Activated B cell treated with CpG ODN at 0.5 μM for 24 hours (primary cell): Measurements from ENCODE around the gene SYF2. TPM values are rescaled to one million over a fixed set of nuclear protein-coding genes. Genes with fewer than 3 reads are reported as not detected.

Source experiments
- ATAC-seq: fragments of 200-7000 bp; cut with Tn5 transposase; one replicate; pipeline ENCODE4 v1.10.0; 2021; ENCODE audit warnings: low read depth, mild to moderate bottlenecking, moderate library complexity
- CTCF ChIA-PET: fragments of 350-600 bp; sonication (Branson Sonifier 250); formaldehyde crosslinking; loops from one replicate; lab custom pipeline; 2021; ENCODE audit warnings: antibody characterized with exemption; lab: Charles Lee
- POLR2A ChIA-PET: fragments of 350-600 bp; sonication (Branson Sonifier 250); formaldehyde crosslinking; loops from one replicate; lab custom pipeline; 2021; ENCODE audit warnings: antibody characterized with exemption; lab: Charles Lee
- DNase-seq: peaks from one replicate; pipeline ENCODE4 v3.0.0; 2022
- H3K27ac Mint-ChIP-seq: one replicate; pipeline ENCODE4 v1.8.0; 2020; ENCODE audit warnings: mixed read lengths
- H3K27me3 Mint-ChIP-seq: one replicate; pipeline ENCODE4 v1.8.0; 2021; ENCODE audit warnings: mixed read lengths
- H3K36me3 Mint-ChIP-seq: one replicate; pipeline ENCODE4 v1.8.0; 2021; ENCODE audit warnings: low read depth, mixed read lengths
- H3K4me1 Mint-ChIP-seq: one replicate; pipeline ENCODE4 v1.8.0; 2021; ENCODE audit warnings: mixed read lengths
- H3K4me3 Mint-ChIP-seq: one replicate; pipeline ENCODE4 v1.8.0; 2020; ENCODE audit warnings: mild to moderate bottlenecking, mixed read lengths
- H3K9me3 Mint-ChIP-seq: one replicate; pipeline ENCODE4 v1.8.0; 2020; ENCODE audit warnings: mixed read lengths
- CTCF ChIP-seq: fragments of 200-600 bp; IDR thresholded peaks from one replicate; pipeline ENCODE4 v1.8.0; 2022; ENCODE audit warnings: antibody characterized with exemption, mild to moderate bottlenecking
- intact Hi-C: fragments of 100-400 bp; cut with micrococcal nuclease; formaldehyde crosslinking; loops from one replicate; pipeline ENCODE4 v1.15.1; 2024
- total RNA-seq: library from RNA; stranded (reverse); gene quantifications from 2 replicates; pipeline ENCODE4 v1.2.3, GENCODE V29; 2022

SYF2 gene
- total RNA-seq, 1 donor from 2014 or later: 51.1 TPM

GRCh38 chr1:25245809-25246599, 13.7 kb upstream of the SYF2 start:
- no peak for TF ChIP-seq CTCF
- Mint-ChIP-seq H3K4me3 (peak overlapping the region; percentile 97), H3K9me3 (no peaks in the 10 kb centered on the region), H3K27me3 (no peaks in the 10 kb centered on the region), H3K27ac (peak overlapping the region; percentile 99), H3K36me3 (peaks cover 61% of the 10 kb centered on the region), H3K4me1 (peaks cover 49% of the 10 kb centered on the region)
- POLR2A ChIA-PET: interaction anchor here (0.7 to 2.0 kb wide), 4 partner anchors 10 to 184 kb away, joined by 3 to 16 read pairs (median 5); partner anchors contain the start of gene SYF2
- ATAC-seq (no peak), DNase-seq (no peak)
- intact Hi-C loops: loop anchor here (2.0 to 10.0 kb wide), 3 partner anchors 93 to 831 kb away; partner anchors contain the start of genes NIPAL3, STPG1 and TMEM50A
- CTCF ChIA-PET: no interaction called here

GRCh38 chr1:25245393-25245792, 13.1 kb upstream of the SYF2 start:
- DNase-seq: no peak
- no peak for TF ChIP-seq CTCF
- POLR2A ChIA-PET: interaction anchor here (0.7 to 2.0 kb wide), 4 partner anchors 10 to 184 kb away, joined by 3 to 16 read pairs (median 5); partner anchors contain the start of gene SYF2
- intact Hi-C loops: loop anchor here (10.0 kb wide), 2 partner anchors 279 to 831 kb away; partner anchors contain the start of genes NIPAL3 and STPG1
- H3K27me3 Mint-ChIP-seq: no peaks in the 10 kb centered on the region
- H3K4me1 Mint-ChIP-seq: peaks cover 54% of the 10 kb centered on the region
- CTCF ChIA-PET: no interaction called here
- H3K4me3 Mint-ChIP-seq: peak overlapping the region; percentile 97
- H3K27ac Mint-ChIP-seq: peak overlapping the region; percentile 99
- peaks cover 65% of the 10 kb centered on the region for H3K36me3 Mint-ChIP-seq
- H3K9me3 Mint-ChIP-seq: no peaks in the 10 kb centered on the region
- no peak for ATAC-seq

GRCh38 chr1:25243907-25244306, 11.6 kb upstream of the SYF2 start:
- peaks cover 75% of the 10 kb centered on the region for H3K36me3 Mint-ChIP-seq
- intact Hi-C loops: loop anchor here (10.0 kb wide), 2 partner anchors 281 to 829 kb away; partner anchors contain the start of genes NIPAL3 and STPG1
- DNase-seq (no peak), ATAC-seq (no peak)
- POLR2A ChIA-PET: interaction anchor here (1.7 to 2.0 kb wide), 2 partner anchors 11 to 12 kb away, joined by 3 to 16 read pairs; partner anchors contain the start of gene SYF2
- no peaks in the 10 kb centered on the region for H3K9me3 Mint-ChIP-seq
- H3K4me3 Mint-ChIP-seq: no peak overlapping the region
- CTCF ChIA-PET: no interaction called here
- TF ChIP-seq CTCF: no peak
- no peak overlapping the region for H3K27ac Mint-ChIP-seq
- peaks cover 68% of the 10 kb centered on the region for H3K4me1 Mint-ChIP-seq
- H3K27me3 Mint-ChIP-seq: no peaks in the 10 kb centered on the region

- peak; percentile 87 for ATAC-seq
- H3K27me3 Mint-ChIP-seq: no peaks in the 10 kb centered on the region
- TF ChIP-seq CTCF: no peak
- peaks cover 51% of the 10 kb centered on the region for H3K36me3 Mint-ChIP-seq
- no peaks in the 10 kb centered on the region for H3K9me3 Mint-ChIP-seq
- H3K27ac Mint-ChIP-seq: peak overlapping the region; percentile 97
- peak; percentile 79 for DNase-seq
- H3K4me3 Mint-ChIP-seq: peak overlapping the region; percentile 96
- peaks cover 66% of the 10 kb centered on the region for H3K4me1 Mint-ChIP-seq
- intact Hi-C loops: loop anchor here (1.0 to 10.0 kb wide), 9 partner anchors 7 to 1048 kb away; partner anchors contain the start of genes NIPAL3, RSRP1, SRRM1 and STPG1
- ChIA-PET CTCF (interaction anchor here (0.7 to 1.6 kb wide), 4 partner anchors 9 to 248 kb away, joined by 3 to 10 read pairs (median 4); partner anchors contain the start of gene RSRP1), POLR2A (interaction anchor here (0.8 to 4.7 kb wide), 12 partner anchors 8 to 1260 kb away, joined by 3 to 25 read pairs (median 4); partner anchors contain the start of genes CLIC4, MACO1, SYF2 and TMEM50A)
These were observed 7.6 kb upstream of the SYF2 start for GRCh38 chr1:25239681-25240541.
